ENCODE results near the gene RGCC. TPM values are rescaled to one million over a fixed set of nuclear protein-coding genes. Genes with fewer than 3 reads are reported as not detected.

The RGCC gene
- total RNA-seq, 1 experiment from 2014 or later: 3.1 TPM

- Histone ChIP-seq H3K27me3 (replicated peaks) (no peaks in the 10 kb centered on the region), H3K36me3 (no peaks in the 10 kb centered on the region), H3K4me1 (replicated peaks) (no peaks in the 10 kb centered on the region), H3K27ac (no peak overlapping the region), H3K4me3 (no peak overlapping the region), H3K9me3 (replicated peaks) (no peaks in the 10 kb centered on the region)
- DNase-seq (ENCODE audit: low read depth in 1 of 2, low spot score in 2 of 2): no peak
Measured at GRCh38 chr13:41487222-41487621, 29.9 kb downstream of the RGCC start.

- Histone ChIP-seq H3K9me3 (replicated peaks) (no peaks in the 10 kb centered on the region), H3K36me3 (no peaks in the 10 kb centered on the region), H3K4me3 (no peak overlapping the region), H3K27ac (no peak overlapping the region), H3K27me3 (replicated peaks) (no peaks in the 10 kb centered on the region), H3K4me1 (replicated peaks) (peaks cover 8% of the 10 kb centered on the region; the same call in 1 of the 2 replicates)
- no peak for DNase-seq (ENCODE audit: low read depth in 1 of 2, low spot score in 2 of 2)
Measured at GRCh38 chr13:41488124-41488523, 30.8 kb downstream of the RGCC start.

GRCh38 chr13:41490371-41491015, 33.1 kb downstream of the RGCC start:
- DNase-seq (ENCODE audit: low read depth in 1 of 2, low spot score in 2 of 2): no peak
- peaks cover 8% of the 10 kb centered on the region; the same call in 1 of the 2 replicates for H3K4me1 ChIP-seq (replicated peaks)
- no peaks in the 10 kb centered on the region for H3K27me3 ChIP-seq (replicated peaks)
- H3K27ac ChIP-seq: no peak overlapping the region
- H3K9me3 ChIP-seq (replicated peaks): no peaks in the 10 kb centered on the region
- H3K36me3 ChIP-seq: no peaks in the 10 kb centered on the region
- no peak overlapping the region for H3K4me3 ChIP-seq

GRCh38 chr13:41491436-41491835, 34.1 kb downstream of the RGCC start:
- Histone ChIP-seq H3K4me3 (no peak overlapping the region), H3K27ac (no peak overlapping the region), H3K9me3 (replicated peaks) (no peaks in the 10 kb centered on the region), H3K36me3 (no peaks in the 10 kb centered on the region), H3K4me1 (replicated peaks) (peaks cover 10% of the 10 kb centered on the region), H3K27me3 (replicated peaks) (no peaks in the 10 kb centered on the region)
- DNase-seq (ENCODE audit: low read depth in 1 of 2, low spot score in 2 of 2): no peak

- H3K9me3 ChIP-seq (replicated peaks): no peaks in the 10 kb centered on the region
- H3K4me1 ChIP-seq (replicated peaks): peaks cover 15% of the 10 kb centered on the region
- no peaks in the 10 kb centered on the region for H3K27me3 ChIP-seq (replicated peaks)
- H3K4me3 ChIP-seq: no peak overlapping the region
- no peak overlapping the region for H3K27ac ChIP-seq
- no peaks in the 10 kb centered on the region for H3K36me3 ChIP-seq
- no peak for DNase-seq (ENCODE audit: low read depth in 1 of 2, low spot score in 2 of 2)
Measured at GRCh38 chr13:41492432-41493260, 35.3 kb downstream of the RGCC start.

GRCh38 chr13:41494202-41494601, 36.9 kb downstream of the RGCC start:
- H3K36me3 ChIP-seq: no peaks in the 10 kb centered on the region
- no peak overlapping the region for H3K27ac ChIP-seq
- no peak overlapping the region for H3K4me3 ChIP-seq
- no peak for DNase-seq (ENCODE audit: low read depth in 1 of 2, low spot score in 2 of 2)
- no peaks in the 10 kb centered on the region for H3K27me3 ChIP-seq (replicated peaks)
- H3K4me1 ChIP-seq (replicated peaks): peaks cover 15% of the 10 kb centered on the region
- no peaks in the 10 kb centered on the region for H3K9me3 ChIP-seq (replicated peaks)

GRCh38 chr13:41495044-41495443, 37.7 kb downstream of the RGCC start:
- Histone ChIP-seq H3K27me3 (replicated peaks) (no peaks in the 10 kb centered on the region), H3K36me3 (no peaks in the 10 kb centered on the region), H3K4me1 (replicated peaks) (peaks cover 15% of the 10 kb centered on the region), H3K9me3 (replicated peaks) (no peaks in the 10 kb centered on the region), H3K27ac (no peak overlapping the region), H3K4me3 (no peak overlapping the region)
- no peak for DNase-seq (ENCODE audit: low read depth in 1 of 2, low spot score in 2 of 2)

- H3K4me1 ChIP-seq (replicated peaks): peaks cover 15% of the 10 kb centered on the region
- no peak overlapping the region for H3K4me3 ChIP-seq
- peak in 1 of 2 experiments; percentile 43 for DNase-seq (ENCODE audit: low read depth in 1 of 2, low spot score in 2 of 2)
- H3K27me3 ChIP-seq (replicated peaks): no peaks in the 10 kb centered on the region
- no peaks in the 10 kb centered on the region for H3K9me3 ChIP-seq (replicated peaks)
- H3K27ac ChIP-seq: no peak overlapping the region
- no peaks in the 10 kb centered on the region for H3K36me3 ChIP-seq
Measured at GRCh38 chr13:41496420-41497234, 39.3 kb downstream of the RGCC start.

- no peak for DNase-seq (ENCODE audit: low read depth in 1 of 2, low spot score in 2 of 2)
- H3K4me1 ChIP-seq (replicated peaks): peaks cover 13% of the 10 kb centered on the region
- no peaks in the 10 kb centered on the region for H3K36me3 ChIP-seq
- H3K9me3 ChIP-seq (replicated peaks): no peaks in the 10 kb centered on the region
- no peak overlapping the region for H3K4me3 ChIP-seq
- H3K27me3 ChIP-seq (replicated peaks): no peaks in the 10 kb centered on the region
- no peak overlapping the region for H3K27ac ChIP-seq
Measured at GRCh38 chr13:41497436-41497835, 40.1 kb downstream of the RGCC start.

- H3K4me1 ChIP-seq (replicated peaks): peaks cover 7% of the 10 kb centered on the region
- no peak overlapping the region for H3K4me3 ChIP-seq
- no peaks in the 10 kb centered on the region for H3K27me3 ChIP-seq (replicated peaks)
- no peak for DNase-seq (ENCODE audit: low read depth in 1 of 2, low spot score in 2 of 2)
- no peaks in the 10 kb centered on the region for H3K9me3 ChIP-seq (replicated peaks)
- no peak overlapping the region for H3K27ac ChIP-seq
- H3K36me3 ChIP-seq: no peaks in the 10 kb centered on the region
Measured at GRCh38 chr13:41499452-41499851, 42.1 kb downstream of the RGCC start.

GRCh38 chr13:41500511-41500910, 43.2 kb downstream of the RGCC start:
- Histone ChIP-seq H3K4me1 (replicated peaks) (peaks cover 11% of the 10 kb centered on the region), H3K27ac (no peak overlapping the region), H3K4me3 (no peak overlapping the region), H3K27me3 (replicated peaks) (no peaks in the 10 kb centered on the region), H3K36me3 (no peaks in the 10 kb centered on the region), H3K9me3 (replicated peaks) (no peaks in the 10 kb centered on the region)
- no peak for DNase-seq (ENCODE audit: low read depth in 1 of 2, low spot score in 2 of 2)

GRCh38 chr13:41501281-41501680, 43.9 kb downstream of the RGCC start:
- Histone ChIP-seq H3K4me3 (no peak overlapping the region), H3K27me3 (replicated peaks) (no peaks in the 10 kb centered on the region), H3K36me3 (no peaks in the 10 kb centered on the region), H3K4me1 (replicated peaks) (peaks cover 14% of the 10 kb centered on the region), H3K27ac (no peak overlapping the region), H3K9me3 (replicated peaks) (no peaks in the 10 kb centered on the region)
- no peak for DNase-seq (ENCODE audit: low read depth in 1 of 2, low spot score in 2 of 2)

- H3K27ac ChIP-seq: no peak overlapping the region
- no peaks in the 10 kb centered on the region for H3K9me3 ChIP-seq (replicated peaks)
- H3K27me3 ChIP-seq (replicated peaks): no peaks in the 10 kb centered on the region
- no peak for DNase-seq (ENCODE audit: low read depth in 1 of 2, low spot score in 2 of 2)
- H3K4me1 ChIP-seq (replicated peaks): 0 out of 2 replicates have a peak, but pooled peaks cover 7% of the 10 kb centered on the region
- H3K4me3 ChIP-seq: no peak overlapping the region
- H3K36me3 ChIP-seq: no peaks in the 10 kb centered on the region
Measured at GRCh38 chr13:41502031-41502430, 44.7 kb downstream of the RGCC start.

- no peak for DNase-seq (ENCODE audit: low read depth in 1 of 2, low spot score in 2 of 2)
- H3K36me3 ChIP-seq: no peaks in the 10 kb centered on the region
Measured at GRCh38 chr13:41502673-41503072, 45.3 kb downstream of the RGCC start.

More at GRCh38 chr13:41502673-41503072, 45.3 kb downstream of the RGCC start:
- Histone ChIP-seq H3K4me3 (no peak overlapping the region), H3K27me3 (replicated peaks) (no peaks in the 10 kb centered on the region), H3K9me3 (replicated peaks) (no peaks in the 10 kb centered on the region), H3K4me1 (replicated peaks) (0 out of 2 replicates have a peak, but pooled peaks cover 7% of the 10 kb centered on the region), H3K27ac (no peak overlapping the region)
